Stomach (tissue), 9 donors: Measurements from ENCODE around the gene TP73. TPM values are rescaled to one million over a fixed set of nuclear protein-coding genes. Genes with fewer than 3 reads are reported as not detected.
"Not testable (repeated sequence)": the region's sequence is repeated elsewhere in the genome, so short reads cannot be mapped to it uniquely, and the experiment has no call there.

ENCODE experiments used
- DNase-seq, 2 donors: peaks; one replicate each; pipeline versions ENCODE4 v3.0.0 to v3.0.0-alpha.2; 2013 to 2019
- H3K27ac ChIP-seq, 5 donors: fragments of 200-600 bp in 4 of 5; sonication (generic) in 4 of 5; one replicate each; pipeline ENCODE4 v1.5.1; 2013 to 2019; ENCODE audit warnings: mild to moderate bottlenecking in 1 of 5, moderate library complexity in 1 of 5
- H3K27me3 ChIP-seq, 3 donors: fragments of 200-600 bp; sonication (generic); one replicate each; pipeline ENCODE4 v1.5.1; 2017 to 2019; ENCODE audit warnings: mixed run types in 1 of 3
- H3K36me3 ChIP-seq, 4 donors: fragments of 200-600 bp; sonication (generic); 1 replicate in 3 of 4; 2 replicates in 1 of 4; pipeline ENCODE4 v1.5.1; 2016 to 2019
- H3K4me1 ChIP-seq, 4 donors: fragments of 200-600 bp; sonication (generic); one replicate each; pipeline ENCODE4 v1.5.1; 2016 to 2019
- H3K4me3 ChIP-seq, 4 donors: fragments of 200-600 bp; sonication (generic) in 3 of 4; one replicate each; pipeline ENCODE4 v1.5.1; 2016 to 2019; ENCODE audit warnings: mild to moderate bottlenecking in 1 of 4
- H3K9me3 ChIP-seq, 4 donors: fragments of 200-600 bp; sonication (generic); one replicate each; pipeline ENCODE4 v1.5.1; 2016 to 2019
- EP300 ChIP-seq: sonication (generic); formaldehyde crosslinking; IDR thresholded peaks from one replicate; pipeline ENCODE4 v1.6.1; 2017; ENCODE audit warnings: antibody characterized with exemption
- POLR2A ChIP-seq, 4 donors: fragments of 450-650 bp; IDR thresholded peaks; one replicate each; pipeline ENCODE4 v1.6.1; 2016; ENCODE audit warnings: antibody characterized with exemption in 4 of 4, control low read depth in 2 of 4, mild to moderate bottlenecking in 1 of 4, moderate library complexity in 1 of 4
- POLR2AphosphoS5 ChIP-seq, 3 donors: sonication (generic); formaldehyde crosslinking; IDR thresholded peaks; one replicate each; pipeline ENCODE4 v1.6.1; 2016; ENCODE audit warnings: antibody characterized with exemption in 3 of 3
- WGBS, 5 donors: extraction: QIAGEN DNeasy Blood & Tissue Kit in 3 of 5; methylation state at CpG; one replicate each; pipeline versions ENCODE4 v1.1.5 to v1.1.7; 2013 to 2018; 5-methylcytosine and 5-hydroxymethylcytosine counted together
- intact Hi-C: fragments of 100-400 bp; cut with DNase I; formaldehyde crosslinking; loops from one replicate; pipeline ENCODE4 v1.15.1; 2023; ENCODE audit warnings: low total_unique reads
- polyA plus RNA-seq, 3 donors: library from polyadenylated mRNA; stranded (reverse); fragments of 200-250 nt; gene quantifications; one replicate each; pipeline ENCODE4 v1.2.3, GENCODE V29; 2013
- total RNA-seq, 5 donors: library from RNA; depleted of rRNA; stranded (reverse); fragments of >200 nt; gene quantifications; one replicate each; pipeline versions ENCODE4 v1.1.0 to v1.2.3, GENCODE V29; 2014 to 2016
- TF ChIP-seq, protein P1 (sequence below), 7 experiments: fragments of 450-650 bp in 4 of 7; fragments of 200-600 bp in 3 of 7; sonication (generic) in 3 of 7; IDR thresholded peaks; one replicate each; pipeline ENCODE4 v1.5.1; 2016 to 2019; ENCODE audit warnings: antibody characterized with exemption in 7 of 7, control low read depth in 2 of 7, mild to moderate bottlenecking in 1 of 7
- donor health status: healthy with polysubstance abuse.
- donor health status: Bipolar disorder and iron deficiency.
- donor health status: healthy.

The TP73 gene
- total and polyA plus RNA-seq, 8 donors = 0.25 to 9.8 (median 1.4) TPM; not detected in 4

DNA sequence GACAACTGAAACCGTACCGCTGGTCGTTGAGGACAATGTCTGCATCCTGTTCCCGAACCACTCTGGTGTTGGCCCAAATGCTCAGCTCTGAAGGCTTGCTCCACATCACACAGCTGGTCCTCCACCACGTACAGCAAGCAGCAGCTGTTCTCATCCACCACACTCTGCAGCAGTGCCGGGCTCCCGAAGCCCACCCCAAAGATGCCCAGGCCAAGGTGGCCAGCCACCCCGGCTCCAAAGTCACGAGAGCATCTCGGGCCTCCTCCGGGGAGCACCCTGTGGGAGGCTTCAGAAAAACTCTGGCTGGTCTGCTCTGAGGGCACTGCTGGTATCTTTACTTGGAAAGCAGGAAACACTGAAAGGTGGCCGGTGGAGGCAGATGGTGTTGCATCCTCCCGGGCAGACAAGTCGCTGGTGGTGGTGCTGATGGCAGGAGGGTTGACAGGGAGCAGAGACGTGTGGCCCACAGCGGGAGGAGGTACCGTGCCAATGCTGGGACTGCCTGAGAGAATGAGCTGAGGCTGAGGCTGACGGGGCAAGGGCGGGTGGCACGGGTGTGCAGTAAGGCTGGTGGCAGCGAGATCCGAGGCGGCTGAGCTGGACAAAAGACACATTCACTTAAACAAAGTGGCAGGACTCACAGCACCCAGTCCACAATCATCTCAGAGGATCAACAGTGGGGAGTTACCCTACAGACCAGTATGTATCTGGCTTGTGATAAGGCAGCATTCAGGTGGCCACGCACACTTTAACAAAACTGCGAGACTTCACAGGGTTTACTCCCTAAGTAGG, 93.5 kb downstream of the TP73 start:
- WGBS, 5 donors = 74 to 81% (median 77%) methylated on average over 25 of the region's 25 CpGs
- peaks cover 19 to 44% (median 32%) of the 10 kb centered on the region in 4 donors for H3K4me1 ChIP-seq

DNA sequence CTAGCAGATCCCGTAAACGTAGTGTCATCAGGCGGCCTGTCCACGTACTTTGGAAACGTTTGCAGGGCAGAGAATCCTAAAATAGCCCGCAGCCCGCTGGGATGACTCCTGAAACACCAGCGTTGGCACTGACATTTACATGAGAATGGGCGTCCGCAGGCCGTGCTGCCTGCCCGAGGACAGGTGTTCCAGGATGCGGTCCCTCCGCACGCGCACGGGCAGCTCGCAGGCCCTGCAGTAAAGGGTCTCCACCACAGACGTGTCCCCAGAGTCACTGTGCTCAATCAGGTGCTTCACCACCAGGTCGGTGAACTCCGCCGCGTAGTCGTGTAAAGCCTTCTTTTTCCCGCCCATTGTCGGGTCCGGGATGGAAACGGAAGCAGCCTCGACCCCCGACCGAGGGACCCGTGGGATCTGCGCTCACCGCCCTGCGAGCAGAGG, 94.1 kb downstream of the TP73 start:
- Histone ChIP-seq H3K36me3 (peaks cover 15 to 39% (median 20%) of the 10 kb centered on the region in 4 donors), H3K4me3 (peak overlapping the region; percentile 72 to 85 (median 80)), H3K27me3 (no peaks in the 10 kb centered on the region), H3K4me1 (peaks cover 19 to 44% (median 32%) of the 10 kb centered on the region in 4 donors), H3K9me3 (no peaks in the 10 kb centered on the region), H3K27ac (peak overlapping the region; percentile 55 to 83 (median 74))
- 15 to 27% (median 20%) methylated on average over 21 to 35 of the region's 35 CpGs for WGBS, 5 donors
- intact Hi-C loops = no loop called here
- TF ChIP-seq EP300 = no peak
- no peak for TF ChIP-seq POLR2A (IDR thresholded peaks at IDR 0.05)
- TF ChIP-seq, protein P1, sequence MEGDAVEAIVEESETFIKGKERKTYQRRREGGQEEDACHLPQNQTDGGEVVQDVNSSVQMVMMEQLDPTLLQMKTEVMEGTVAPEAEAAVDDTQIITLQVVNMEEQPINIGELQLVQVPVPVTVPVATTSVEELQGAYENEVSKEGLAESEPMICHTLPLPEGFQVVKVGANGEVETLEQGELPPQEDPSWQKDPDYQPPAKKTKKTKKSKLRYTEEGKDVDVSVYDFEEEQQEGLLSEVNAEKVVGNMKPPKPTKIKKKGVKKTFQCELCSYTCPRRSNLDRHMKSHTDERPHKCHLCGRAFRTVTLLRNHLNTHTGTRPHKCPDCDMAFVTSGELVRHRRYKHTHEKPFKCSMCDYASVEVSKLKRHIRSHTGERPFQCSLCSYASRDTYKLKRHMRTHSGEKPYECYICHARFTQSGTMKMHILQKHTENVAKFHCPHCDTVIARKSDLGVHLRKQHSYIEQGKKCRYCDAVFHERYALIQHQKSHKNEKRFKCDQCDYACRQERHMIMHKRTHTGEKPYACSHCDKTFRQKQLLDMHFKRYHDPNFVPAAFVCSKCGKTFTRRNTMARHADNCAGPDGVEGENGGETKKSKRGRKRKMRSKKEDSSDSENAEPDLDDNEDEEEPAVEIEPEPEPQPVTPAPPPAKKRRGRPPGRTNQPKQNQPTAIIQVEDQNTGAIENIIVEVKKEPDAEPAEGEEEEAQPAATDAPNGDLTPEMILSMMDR (IDR thresholded peaks at IDR 0.05) = no peak
- TF ChIP-seq POLR2AphosphoS5 (IDR thresholded peaks at IDR 0.05) = no peak
- DNase-seq = no peak

More for the DNA sequence above, 93.5 kb downstream of the TP73 start:
- Histone ChIP-seq H3K4me3 (peak overlapping the region; percentile 72 to 85 (median 80)), H3K27me3 (no peaks in the 10 kb centered on the region), H3K9me3 (no peaks in the 10 kb centered on the region), H3K36me3 (peaks cover 15 to 45% (median 25%) of the 10 kb centered on the region in 4 donors), H3K27ac (peak overlapping the region in 1 of 5 donors; percentile 83)
- DNase-seq = no peak
- intact Hi-C loops = no loop called here
- TF ChIP-seq POLR2A (IDR thresholded peaks at IDR 0.05) = no peak
- no peak for TF ChIP-seq EP300
- TF ChIP-seq, protein P1 (IDR thresholded peaks at IDR 0.05) = no peak

DNA sequence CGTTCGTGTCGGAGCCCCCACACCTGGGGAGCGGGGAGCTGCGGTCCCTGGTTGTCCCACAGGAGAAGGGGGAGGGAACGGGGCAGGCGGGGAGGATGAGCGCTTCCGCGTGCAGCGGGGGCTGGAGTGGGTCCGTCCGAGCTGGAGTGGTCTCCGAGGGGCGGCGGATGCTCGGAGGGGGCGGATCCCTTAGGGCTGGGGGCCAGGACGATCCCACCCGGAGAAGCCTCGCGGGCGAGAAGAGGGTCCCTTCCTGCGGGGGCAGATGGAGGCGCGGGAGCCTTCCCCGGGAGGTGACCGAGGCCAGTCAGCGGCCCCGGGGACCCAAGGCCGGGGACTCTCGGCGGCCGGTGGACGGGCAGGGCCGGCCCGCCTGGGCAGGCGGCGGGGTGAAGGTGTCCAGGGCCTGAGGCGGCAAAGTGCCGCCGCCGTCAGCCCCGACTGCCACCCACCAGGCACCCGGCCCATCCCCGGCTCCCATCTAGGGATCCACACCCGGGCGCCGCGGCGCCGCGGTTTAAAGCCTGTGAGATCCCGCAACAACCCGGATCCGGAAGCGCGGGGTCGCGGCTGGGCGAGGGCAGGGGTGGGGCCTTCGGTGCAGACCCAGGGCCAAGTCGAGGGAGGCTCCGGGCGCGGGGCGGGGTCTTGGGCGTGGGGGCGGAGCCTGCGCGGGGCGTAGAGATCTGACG, 94.7 kb downstream of the TP73 start:
- Histone ChIP-seq H3K27me3 (peaks cover 0 to under 1% (median 0%) of the 10 kb centered on the region in 3 donors), H3K36me3 (peaks cover 11 to 33% (median 14%) of the 10 kb centered on the region in 4 donors), H3K4me1 (peaks cover 19 to 44% (median 32%) of the 10 kb centered on the region in 4 donors), H3K9me3 (no peaks in the 10 kb centered on the region), H3K4me3 (peak overlapping the region; percentile 72 to 85 (median 80)), H3K27ac (peak overlapping the region; percentile 55 to 83 (median 74))
- TF ChIP-seq EP300 = no peak
- no peak for TF ChIP-seq POLR2A (IDR thresholded peaks at IDR 0.05)
- TF ChIP-seq POLR2AphosphoS5 (IDR thresholded peaks at IDR 0.05) = peak in 1 of 3 donors; percentile 52
- WGBS, 5 donors = 1% methylated on average over 16 to 73 of the region's 73 CpGs
- intact Hi-C loops = no loop called here
- DNase-seq = peak; percentile 93 to 96

DNA sequence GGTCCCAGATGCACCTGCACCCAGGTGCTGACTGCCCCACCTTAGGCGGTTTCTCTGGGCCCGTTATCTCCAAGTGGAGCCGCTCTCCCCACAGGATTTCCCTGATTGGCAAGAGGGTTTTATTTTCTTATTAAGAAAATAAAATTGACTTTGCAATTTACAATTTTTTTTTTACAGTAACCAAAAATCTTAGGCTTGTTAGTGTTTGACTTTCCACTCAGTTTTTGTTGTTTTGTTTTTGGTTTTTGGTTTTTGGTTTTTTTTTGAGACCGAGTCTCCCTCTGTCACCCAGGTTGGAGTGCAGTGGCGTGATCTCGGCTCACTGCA, 95.2 kb downstream of the TP73 start:
- Histone ChIP-seq H3K9me3 (no peaks in the 10 kb centered on the region), H3K36me3 (peaks cover 6 to 28% (median 9%) of the 10 kb centered on the region in 4 donors), H3K4me3 (peak overlapping the region; percentile 72 to 85 (median 80)), H3K4me1 (peaks cover 19 to 44% (median 32%) of the 10 kb centered on the region in 4 donors), H3K27ac (peak overlapping the region in 4 of 5 donors; percentile 66 to 83 (median 78)), H3K27me3 (peaks cover 0 to 6% (median 0%) of the 10 kb centered on the region in 3 donors)
- TF ChIP-seq EP300 = no peak
- no peak for DNase-seq
- 27 to 46% (median 35%) methylated on average over 6 of the region's 6 CpGs for WGBS, 5 donors
- intact Hi-C loops = no loop called here

DNA sequence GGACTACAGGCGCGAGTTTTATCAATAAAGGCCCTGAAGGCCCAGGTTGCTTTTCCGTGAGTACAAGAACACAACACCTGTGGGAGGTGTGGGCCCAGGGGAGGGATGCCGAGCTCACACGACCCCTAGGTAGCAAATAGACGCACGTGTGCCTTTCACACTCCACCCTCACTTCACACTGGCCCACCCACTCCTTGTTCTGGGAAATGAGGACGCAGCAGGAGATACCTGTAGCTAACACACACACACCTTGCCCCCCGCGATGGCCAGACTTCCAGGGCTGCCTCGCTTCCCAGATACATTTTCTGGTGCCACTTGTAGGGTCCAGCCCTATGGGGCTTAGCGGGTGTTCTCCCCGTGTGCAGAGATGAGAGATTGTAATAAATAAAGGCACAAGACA, 95.6 kb downstream of the TP73 start:
- H3K4me1 ChIP-seq = peaks cover 19 to 44% (median 32%) of the 10 kb centered on the region in 4 donors
- intact Hi-C loops = no loop called here
- H3K27ac ChIP-seq = no peak overlapping the region
- 66 to 76% (median 71%) methylated on average over 13 of the region's 13 CpGs for WGBS, 5 donors
- DNase-seq = no peak
- peak overlapping the region; percentile 72 to 85 (median 80) for H3K4me3 ChIP-seq
- no peak for TF ChIP-seq POLR2A (IDR thresholded peaks at IDR 0.05)
- TF ChIP-seq, protein P1 (IDR thresholded peaks at IDR 0.05) = no peak
- TF ChIP-seq POLR2AphosphoS5 (IDR thresholded peaks at IDR 0.05) = no peak
- TF ChIP-seq EP300 = no peak
- peaks cover 0 to 10% (median 0%) of the 10 kb centered on the region in 3 donors for H3K27me3 ChIP-seq
- H3K36me3 ChIP-seq = peaks cover 2 to 24% (median 5%) of the 10 kb centered on the region in 4 donors
- no peaks in the 10 kb centered on the region for H3K9me3 ChIP-seq

DNA sequence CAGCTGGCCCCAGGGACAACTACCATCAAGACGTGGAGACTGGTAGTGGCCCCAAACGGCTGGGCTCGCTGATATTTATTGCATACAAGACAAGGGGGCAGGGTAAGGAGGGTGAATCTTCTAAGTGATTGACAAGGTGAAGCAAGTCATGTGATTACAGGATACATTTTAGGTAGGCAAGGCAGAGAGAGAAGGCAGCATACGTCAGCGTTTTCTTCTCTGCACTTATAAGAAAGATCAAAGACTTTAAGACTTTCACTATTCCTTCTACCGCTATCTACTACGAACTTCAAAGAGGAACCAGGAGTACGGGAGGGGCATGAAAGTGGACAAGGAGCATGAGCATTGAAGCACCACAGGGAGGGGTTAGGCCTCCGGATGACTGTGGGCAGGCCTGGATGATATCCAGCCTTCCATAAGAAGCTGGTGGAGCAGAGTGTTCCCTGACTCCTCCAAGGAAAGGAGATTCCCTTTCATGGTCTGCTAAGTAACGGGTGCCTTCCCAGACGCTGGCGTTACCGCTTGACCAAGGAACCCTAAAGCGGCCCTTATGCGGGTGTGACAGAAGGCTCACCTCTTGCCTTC, 96.1 kb downstream of the TP73 start:
- H3K4me3 ChIP-seq, H3K9me3 ChIP-seq, DNase-seq, intact Hi-C loops, H3K27ac ChIP-seq: not testable (repeated sequence)
- H3K27me3 ChIP-seq = peaks cover 0 to 13% (median 0%) of the 10 kb centered on the region in 3 donors
- H3K4me1 ChIP-seq = peaks cover 19 to 44% (median 32%) of the 10 kb centered on the region in 4 donors
- H3K36me3 ChIP-seq = peaks cover 0 to 19% (median under 1%) of the 10 kb centered on the region in 4 donors
- WGBS, 5 donors = 75 to 85% (median 82%) methylated on average over 15 of the region's 15 CpGs
